DMS 273 treated with DMSO at 0.1 percent for 48 hours (cell line): Measurements from ENCODE around the gene PAEP.
"Not testable (repeated sequence)": the region's sequence is repeated elsewhere in the genome, so short reads cannot be mapped to it uniquely, and the experiment has no call there.

Experiments used
- DNase-seq: peaks from one replicate; lab custom pipeline; 2025; lab: John Stamatoyannopoulos, UW

The PAEP gene

GRCh38 chr9:135561391-135562234, at the start of gene PAEP:
TSS of gene PAEP (plus strand) at chr9:135561756.
- no peak for DNase-seq

- DNase-seq = no peak
Observed at GRCh38 chr9:135512241-135512603, 49.3 kb upstream of the PAEP start.

- DNase-seq = no peak
Observed at GRCh38 chr9:135512904-135513303, 48.7 kb upstream of the PAEP start.

GRCh38 chr9:135513351-135513846, 48.2 kb upstream of the PAEP start:
- no peak for DNase-seq

- DNase-seq = not testable (repeated sequence)
Observed at GRCh38 chr9:135513906-135514305, 47.6 kb upstream of the PAEP start.

- DNase-seq = no peak
Observed at GRCh38 chr9:135514342-135515082, 47.0 kb upstream of the PAEP start.

DNA sequence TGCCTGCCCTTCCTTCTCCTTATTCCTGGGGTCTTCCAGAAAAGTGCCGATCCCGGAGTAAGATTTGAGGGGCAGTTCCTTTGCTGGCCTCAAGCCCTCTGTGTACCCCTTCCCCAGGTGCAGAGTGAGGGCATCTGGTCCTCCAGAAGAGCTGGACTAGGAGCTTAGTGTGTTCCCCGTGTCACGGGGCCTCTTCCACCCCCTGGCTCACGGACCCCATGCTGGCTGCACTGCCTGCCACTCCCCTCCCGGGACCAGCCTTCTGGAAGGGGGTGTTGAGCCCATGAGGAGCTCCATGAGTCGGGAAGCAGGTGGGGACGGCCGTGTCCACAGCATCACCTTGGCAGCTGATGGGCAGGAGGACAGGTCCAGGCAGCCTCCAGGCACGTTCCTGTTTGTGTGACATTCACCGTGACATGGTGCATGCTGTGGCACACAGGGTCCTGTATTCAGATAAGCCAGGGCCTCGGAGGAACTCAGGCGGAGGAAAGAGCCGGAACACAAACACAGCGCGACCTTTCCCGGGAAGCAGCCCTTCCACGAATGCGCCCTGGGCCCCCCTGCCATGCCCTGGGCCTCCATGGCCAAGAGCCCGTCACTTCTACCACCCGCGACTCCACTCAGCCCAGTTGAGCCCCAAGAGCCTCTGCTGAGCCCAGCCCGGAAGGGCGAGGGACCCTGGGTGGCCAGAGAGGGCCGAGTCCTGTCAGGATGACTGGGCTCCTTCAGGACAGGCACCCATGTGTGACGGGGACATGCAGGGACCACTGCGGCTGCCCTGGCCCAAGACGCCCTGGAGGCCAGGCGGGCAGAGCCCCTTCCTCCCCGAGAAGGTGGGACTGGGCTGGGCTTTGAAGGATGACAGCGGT, 46.2 kb upstream of the PAEP start:
- DNase-seq = no peak

- no peak for DNase-seq
Observed at GRCh38 chr9:135516132-135516860, 45.3 kb upstream of the PAEP start.

GRCh38 chr9:135517407-135517822, 44.1 kb upstream of the PAEP start:
- no peak for DNase-seq

DNA sequence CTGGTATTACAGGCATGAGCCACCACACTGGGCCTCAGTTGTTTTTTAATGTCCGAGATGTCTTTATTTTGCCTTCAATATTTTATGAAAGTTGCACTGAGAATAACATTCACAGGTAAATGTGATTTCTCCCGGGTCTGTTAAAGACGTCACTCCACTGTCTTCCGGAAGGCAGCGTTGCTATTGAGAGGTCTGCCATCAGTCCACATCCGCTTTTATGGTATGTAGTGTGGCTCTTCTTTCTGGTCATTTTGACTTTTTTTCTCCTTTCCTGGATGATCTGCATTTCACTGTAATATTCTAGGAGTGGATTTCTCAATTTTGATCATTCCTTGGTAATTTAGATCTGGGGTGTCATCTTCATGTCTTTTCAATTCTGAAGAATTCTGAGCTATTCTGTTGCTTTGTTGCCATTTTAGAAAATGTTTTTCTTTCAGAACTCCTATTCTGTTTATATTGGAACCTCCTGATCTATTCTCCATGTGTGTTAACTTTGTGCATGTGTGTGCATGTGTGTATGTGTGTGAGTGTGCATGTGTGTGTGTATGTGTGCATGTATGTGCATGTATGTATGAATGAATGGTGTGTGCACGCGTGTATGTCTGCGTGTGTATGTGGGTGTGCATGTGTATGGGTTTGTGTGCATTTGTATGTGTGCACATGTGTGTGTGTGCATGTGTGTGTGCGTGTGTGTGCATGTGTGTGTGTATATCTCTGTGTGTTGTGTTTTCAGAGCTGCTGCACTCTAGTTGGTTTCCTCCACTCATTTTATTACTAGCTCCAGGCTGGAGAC, 42.2 kb upstream of the PAEP start:
- DNase-seq = no peak

- DNase-seq = no peak
Observed at GRCh38 chr9:135520916-135521607, 40.5 kb upstream of the PAEP start, which contains the start of gene LCN1. TSS of gene LCN1 (plus strand) at chr9:135521440. CDS start at chr9:135521498, 58 bp downstream.

GRCh38 chr9:135521608-135522095, 39.9 kb upstream of the PAEP start:
- DNase-seq = no peak

- DNase-seq = no peak
Observed at GRCh38 chr9:135522137-135522877, 39.2 kb upstream of the PAEP start.

GRCh38 chr9:135522931-135523330, 38.6 kb upstream of the PAEP start:
- no peak for DNase-seq

GRCh38 chr9:135523521-135524129, 37.9 kb upstream of the PAEP start:
- no peak for DNase-seq

DNA sequence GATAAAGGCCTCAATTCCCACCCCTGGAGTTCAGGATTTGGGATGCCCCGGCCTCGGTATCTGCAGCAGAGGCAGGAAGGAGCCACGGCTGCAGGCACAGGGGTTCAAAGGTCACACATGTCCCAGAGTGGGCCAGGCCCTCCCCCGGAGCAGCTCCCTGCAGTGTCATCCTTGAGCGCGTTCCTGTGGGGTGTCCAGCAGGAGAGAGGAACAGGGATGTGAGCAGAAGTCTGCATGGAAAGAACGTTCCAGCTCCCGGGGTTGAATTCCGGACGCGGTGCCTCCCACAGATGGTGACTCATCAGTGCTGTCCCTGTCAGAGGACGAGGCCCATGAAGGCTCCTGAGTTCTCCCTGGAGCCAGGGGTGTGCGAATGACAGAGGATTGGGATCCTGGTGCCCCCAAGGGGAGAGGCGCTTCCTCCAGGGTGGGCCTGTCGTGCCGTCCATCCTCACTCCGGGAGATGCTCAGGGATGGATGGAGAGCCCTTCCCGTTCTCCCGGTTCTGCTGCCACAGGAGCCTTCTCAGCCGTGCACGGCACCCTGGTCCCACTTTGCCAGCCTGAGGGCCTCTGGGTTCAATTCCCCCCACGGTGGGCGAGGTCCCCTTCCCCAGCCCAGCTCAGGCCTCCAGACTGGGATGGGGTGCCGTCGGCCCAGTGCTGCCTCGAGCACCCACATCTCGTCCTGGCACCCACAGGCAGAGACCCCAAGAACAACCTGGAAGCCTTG, 37.3 kb upstream of the PAEP start:
- DNase-seq = no peak

DNA sequence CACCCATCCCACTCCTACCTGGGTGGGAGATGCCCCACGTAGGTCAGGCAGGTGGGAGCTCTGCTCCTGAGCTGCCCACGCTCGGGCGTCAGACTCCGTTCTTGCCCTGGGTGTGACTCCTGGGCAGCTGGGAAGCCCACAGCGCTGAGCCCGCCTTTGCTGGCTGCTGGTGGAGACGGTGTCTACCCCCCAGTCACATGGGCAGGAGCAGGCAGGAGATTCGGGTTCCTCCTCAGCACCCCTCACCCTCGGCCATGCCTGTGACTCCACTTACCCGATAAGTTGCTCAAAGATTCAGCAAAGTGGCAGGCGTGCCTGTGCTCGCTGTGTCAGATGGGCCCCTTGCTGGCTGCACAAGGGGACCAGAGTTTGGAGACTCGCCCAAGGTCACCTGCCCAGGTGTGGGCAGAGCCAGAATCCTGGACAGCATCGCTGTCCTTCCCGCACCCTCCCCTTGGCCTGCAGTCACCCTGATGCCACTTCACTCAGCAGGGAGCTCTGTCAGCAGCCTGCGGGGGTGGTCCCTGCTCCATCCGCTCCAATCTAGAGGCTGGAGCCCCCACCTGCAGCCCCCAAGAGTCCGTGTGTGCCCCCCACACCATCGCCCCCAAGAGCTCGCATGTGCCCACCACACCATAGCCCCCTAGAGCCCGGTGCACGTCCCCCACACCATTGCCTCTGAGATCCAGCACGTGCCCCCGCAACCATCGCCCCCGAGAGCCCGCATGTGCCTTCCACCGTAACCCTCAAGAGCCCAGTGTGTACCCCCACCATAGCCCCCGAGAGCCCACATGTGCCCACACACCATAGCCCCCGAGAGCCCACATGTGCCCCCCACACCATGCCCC, 36.1 kb upstream of the PAEP start:
- no peak for DNase-seq
